ENCODE results near the gene HS2ST1.
"Not testable (repeated sequence)": the region's sequence is repeated elsewhere in the genome, so short reads cannot be mapped to it uniquely, and the experiment has no call there.

HS2ST1 gene

GRCh38 chr1:86970938-86971337, 56.5 kb downstream of the HS2ST1 start:
- DNase-seq (ENCODE audit: low read depth in 2 of 2): no peak

GRCh38 chr1:86971778-86972177, 57.3 kb downstream of the HS2ST1 start:
- no peak for DNase-seq (ENCODE audit: low read depth in 2 of 2)

GRCh38 chr1:86972262-86972661, 57.8 kb downstream of the HS2ST1 start:
- no peak for DNase-seq (ENCODE audit: low read depth in 2 of 2)

- no peak for DNase-seq (ENCODE audit: low read depth in 2 of 2)
Observed at GRCh38 chr1:86975993-86976550, 61.6 kb downstream of the HS2ST1 start.

- DNase-seq (ENCODE audit: low read depth in 2 of 2): no peak
Observed at GRCh38 chr1:86976664-86977063, 62.2 kb downstream of the HS2ST1 start.

GRCh38 chr1:86981482-86982213, 67.2 kb downstream of the HS2ST1 start:
- DNase-seq (ENCODE audit: low read depth in 2 of 2): no peak

- DNase-seq (ENCODE audit: low read depth in 2 of 2): not testable (repeated sequence)
Observed at GRCh38 chr1:86983677-86984076, 69.2 kb downstream of the HS2ST1 start.

- no peak for DNase-seq (ENCODE audit: low read depth in 2 of 2)
Observed at GRCh38 chr1:86987446-86987845, 73.0 kb downstream of the HS2ST1 start.

- DNase-seq (ENCODE audit: low read depth in 2 of 2): no peak
Observed at GRCh38 chr1:86988835-86989234, 74.4 kb downstream of the HS2ST1 start.

- not testable (repeated sequence) for DNase-seq (ENCODE audit: low read depth in 2 of 2)
Observed at GRCh38 chr1:86989690-86990089, 75.3 kb downstream of the HS2ST1 start.

- no peak for DNase-seq (ENCODE audit: low read depth in 2 of 2)
Observed at GRCh38 chr1:86990826-86991225, 76.4 kb downstream of the HS2ST1 start.

- DNase-seq (ENCODE audit: low read depth in 2 of 2): no peak
Observed at GRCh38 chr1:86991549-86992186, 77.2 kb downstream of the HS2ST1 start.

- DNase-seq (ENCODE audit: low read depth in 2 of 2): no peak
Observed at GRCh38 chr1:86992861-86993260, 78.4 kb downstream of the HS2ST1 start.

GRCh38 chr1:86993269-86993985, 79.0 kb downstream of the HS2ST1 start:
- DNase-seq (ENCODE audit: low read depth in 2 of 2): no peak

GRCh38 chr1:86994061-86994460, 79.6 kb downstream of the HS2ST1 start:
- no peak for DNase-seq (ENCODE audit: low read depth in 2 of 2)

- DNase-seq (ENCODE audit: low read depth in 2 of 2): no peak
Observed at GRCh38 chr1:86997538-86997937, 83.1 kb downstream of the HS2ST1 start.

GRCh38 chr1:86998280-86998679, 83.8 kb downstream of the HS2ST1 start:
- DNase-seq (ENCODE audit: low read depth in 2 of 2): no peak

- no peak for DNase-seq (ENCODE audit: low read depth in 2 of 2)
Observed at GRCh38 chr1:86998727-86999126, 84.3 kb downstream of the HS2ST1 start.

- no peak for DNase-seq (ENCODE audit: low read depth in 2 of 2)
Observed at GRCh38 chr1:87000460-87000859, 86.0 kb downstream of the HS2ST1 start.

GRCh38 chr1:87004857-87005256, 90.4 kb downstream of the HS2ST1 start:
- no peak for DNase-seq (ENCODE audit: low read depth in 2 of 2)

GRCh38 chr1:87007323-87007722, 92.9 kb downstream of the HS2ST1 start:
- DNase-seq (ENCODE audit: low read depth in 2 of 2): no peak

GRCh38 chr1:87013385-87013784, 99.0 kb downstream of the HS2ST1 start:
- not testable (repeated sequence) for DNase-seq (ENCODE audit: low read depth in 2 of 2)
